ENCODE measurements around the gene XPR1.
"Not testable (repeated sequence)": the region's sequence is repeated elsewhere in the genome, so short reads cannot be mapped to it uniquely, and the experiment has no call there.

XPR1 gene

DNA sequence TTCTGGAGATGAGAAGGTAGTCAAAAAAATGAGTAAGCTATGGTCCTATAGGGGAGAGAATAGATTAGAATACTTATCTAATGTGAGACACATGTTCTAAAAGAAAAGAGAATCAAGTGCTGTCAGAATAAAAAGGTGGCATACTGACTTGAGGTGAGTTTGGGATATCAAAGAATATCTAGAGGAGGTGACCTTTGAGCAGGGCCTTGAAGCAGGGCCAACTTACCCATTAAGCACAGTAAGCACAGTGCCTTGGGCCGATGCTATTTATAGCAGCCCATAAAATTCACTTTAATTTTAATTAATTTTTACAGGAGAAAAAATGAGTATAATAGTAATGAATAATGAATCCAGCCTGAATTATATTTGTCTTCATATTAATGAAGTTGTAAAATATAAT, 92.2 kb downstream of the XPR1 start:
- DNase-seq, result no peak

DNA sequence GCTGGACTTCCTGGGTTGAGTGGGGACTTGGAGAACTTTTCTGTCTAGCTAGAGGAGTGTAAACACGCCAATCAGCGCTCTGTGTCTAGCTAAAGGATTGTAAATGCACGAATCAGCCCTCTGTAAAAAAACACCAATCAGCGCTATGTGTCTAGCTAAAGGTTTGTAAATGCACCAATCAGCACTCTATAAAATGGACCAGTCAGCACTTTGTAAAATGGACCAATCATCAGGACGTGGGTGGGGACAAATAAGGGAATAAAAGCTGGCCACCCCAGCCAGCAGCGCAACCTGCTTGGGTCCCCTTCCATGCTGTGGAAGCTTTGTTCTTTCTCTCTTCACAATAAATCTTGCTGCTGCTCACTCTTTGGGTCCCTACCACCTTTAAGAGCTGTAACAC, 94.2 kb downstream of the XPR1 start:
- not testable (repeated sequence) for DNase-seq

DNA sequence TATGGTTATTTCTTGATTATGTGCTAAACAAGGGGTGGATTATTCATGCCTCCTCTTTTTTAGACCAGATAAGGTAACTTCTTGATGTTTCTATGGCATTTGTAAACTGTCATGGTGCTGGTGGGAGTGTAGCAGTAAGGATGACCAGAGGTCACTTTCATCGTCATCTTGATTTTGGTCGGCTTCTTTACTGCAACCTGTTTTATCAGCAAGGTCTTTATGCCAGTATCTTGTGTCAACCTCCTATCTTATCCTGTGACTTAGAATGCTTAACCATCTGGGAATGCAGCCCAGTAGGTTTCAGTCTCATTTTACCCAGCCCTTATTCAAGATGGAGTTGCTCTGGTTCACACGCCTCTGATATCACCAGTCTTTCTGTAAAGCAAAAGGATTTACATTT, 95.9 kb downstream of the XPR1 start:
- DNase-seq, result not testable (repeated sequence)

DNA sequence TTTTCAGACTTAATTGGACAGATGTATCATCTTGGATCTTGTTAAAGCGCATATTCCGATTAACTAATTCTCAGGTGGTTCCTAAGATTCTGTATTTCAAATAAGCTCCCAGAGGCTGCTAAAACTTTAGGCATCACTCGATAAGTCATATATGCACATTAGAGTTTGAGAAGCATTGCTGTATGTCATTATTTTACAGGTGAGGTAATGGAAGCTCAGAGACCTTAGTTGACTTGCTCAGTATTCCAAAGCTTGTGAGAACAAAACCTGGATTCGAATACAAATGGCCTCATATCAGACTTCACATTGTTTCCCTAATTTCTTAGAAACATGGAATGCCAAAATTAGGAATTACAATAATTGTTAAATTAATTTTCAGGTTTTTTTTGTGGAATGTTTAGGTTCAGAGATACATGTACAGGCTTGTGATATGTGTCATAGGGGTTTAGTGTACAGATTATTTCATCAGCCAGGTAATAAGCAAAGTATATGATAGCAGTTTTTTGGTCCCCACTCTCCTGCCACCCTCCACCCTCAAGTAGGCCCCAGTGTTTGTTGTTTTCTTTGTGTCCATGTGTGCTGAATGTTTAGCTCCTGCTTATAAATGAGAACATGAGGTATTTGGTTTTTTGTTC, 96.8 kb downstream of the XPR1 start:
- no peak for DNase-seq

DNA sequence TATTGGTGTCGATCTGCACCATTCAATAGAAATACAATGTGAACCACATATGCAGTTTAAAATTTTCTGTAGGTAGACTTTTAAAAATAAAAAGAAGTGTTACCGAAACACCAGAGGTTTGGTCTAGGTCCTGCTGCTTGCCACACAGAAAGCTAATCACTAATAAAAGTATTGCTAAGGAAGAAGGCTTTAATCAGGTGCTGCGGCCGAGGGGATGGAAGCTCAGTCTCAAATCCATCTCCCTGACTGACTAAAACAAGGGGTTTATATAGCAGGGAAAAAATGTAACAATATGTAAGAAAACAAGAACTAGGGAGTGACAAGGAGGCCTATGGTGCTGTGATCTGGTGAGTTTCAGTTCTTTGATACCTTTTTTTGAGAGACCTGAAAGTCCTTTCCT, 99.3 kb downstream of the XPR1 start:
- no peak for DNase-seq

DNA sequence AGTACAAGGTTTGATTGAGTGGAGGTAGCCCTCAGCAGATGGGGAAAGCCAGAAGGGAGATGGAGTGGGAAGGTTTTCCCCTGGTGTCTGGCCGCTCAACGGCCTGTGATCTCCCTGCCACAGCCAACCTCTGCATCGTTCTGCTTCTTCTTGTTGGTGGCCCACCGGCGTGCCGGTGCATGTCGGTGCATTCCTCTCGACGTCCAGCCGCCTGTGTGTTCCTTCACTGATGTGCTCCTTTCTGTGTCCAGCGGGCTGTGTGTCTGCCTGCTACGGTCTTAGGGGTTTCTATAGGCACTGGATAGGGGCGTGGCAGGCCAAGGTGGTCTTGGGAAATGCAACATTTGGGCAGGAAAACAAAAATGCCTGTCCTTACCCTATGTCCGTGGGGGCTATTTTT, 101.0 kb downstream of the XPR1 start:
- no peak for DNase-seq

DNA sequence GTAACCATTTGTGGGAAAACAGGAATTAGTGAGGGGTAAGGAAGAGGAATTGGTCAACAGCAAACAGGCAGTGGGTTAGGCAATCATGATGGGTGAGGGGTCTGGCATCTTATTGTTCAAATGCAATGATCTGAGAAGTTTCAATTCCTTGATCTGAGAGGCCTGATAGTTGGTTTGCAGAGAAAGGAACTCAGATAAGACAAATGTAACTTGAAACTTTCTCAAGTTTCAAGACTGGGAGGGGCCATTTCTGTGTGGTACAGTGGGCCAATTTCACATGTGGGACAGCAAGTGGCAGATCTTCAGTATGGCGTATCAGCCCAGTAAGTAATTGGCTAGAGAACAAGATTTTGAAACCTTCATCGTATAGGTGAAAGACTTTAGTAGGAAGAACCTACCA, 102.5 kb downstream of the XPR1 start:
- no peak for DNase-seq

DNA sequence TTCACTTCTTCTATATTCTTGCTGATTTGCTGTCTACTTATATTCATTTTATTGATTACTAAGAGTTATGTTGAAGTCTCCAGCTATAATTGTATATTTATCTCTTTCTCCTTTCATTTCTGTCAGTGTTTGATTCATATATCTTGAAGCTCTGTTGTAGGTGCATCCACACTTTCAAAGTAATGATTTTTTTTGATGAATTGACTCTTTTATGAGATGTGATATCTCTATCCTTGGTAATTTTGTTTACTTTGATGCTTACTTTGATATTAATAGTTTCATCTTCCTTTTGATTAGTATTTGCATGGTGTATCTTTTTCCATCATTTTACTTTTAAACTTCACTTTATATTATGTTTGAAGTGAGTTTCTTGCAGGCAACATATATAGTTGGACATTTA, 110.8 kb downstream of the XPR1 start:
- no peak for DNase-seq

DNA sequence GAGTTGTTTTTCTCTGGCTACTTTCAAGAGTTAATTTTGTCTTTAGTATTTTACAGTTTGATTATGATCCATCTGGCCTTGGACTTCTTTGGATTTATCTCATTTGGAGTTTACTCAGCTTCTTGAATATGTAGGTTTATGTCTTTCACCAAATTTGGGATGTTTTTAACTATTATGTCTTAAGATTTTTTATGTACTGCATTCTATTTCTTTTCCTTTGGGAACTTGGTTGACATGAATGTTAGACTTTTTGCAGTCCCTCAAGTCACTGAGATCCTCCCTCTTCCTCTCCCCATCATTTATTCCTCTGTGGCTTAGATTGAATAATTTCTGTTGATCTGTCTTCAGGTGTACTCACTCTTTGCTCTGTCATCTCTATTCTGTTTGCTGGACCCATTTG, 112.0 kb downstream of the XPR1 start:
- no peak for DNase-seq

DNA sequence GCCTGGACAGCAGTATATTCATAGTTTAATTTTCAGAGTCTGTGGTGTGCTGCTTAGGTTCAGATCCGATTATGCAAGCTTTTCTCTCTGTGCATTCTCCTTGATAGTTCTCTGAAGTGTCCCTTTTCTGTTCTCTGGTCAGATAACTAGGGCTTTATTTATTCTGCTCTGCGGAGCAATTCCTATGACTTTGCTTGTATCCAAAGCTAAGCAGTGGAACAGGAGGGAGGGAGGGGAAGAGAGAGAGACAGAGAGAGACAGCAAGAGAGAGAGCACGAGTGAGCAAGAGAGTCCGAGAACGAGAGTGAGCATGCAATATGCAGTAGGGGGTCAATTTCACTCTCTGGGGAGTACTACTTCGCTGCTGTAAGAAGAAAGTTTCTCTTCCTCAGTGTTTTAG, 113.3 kb downstream of the XPR1 start:
- no peak for DNase-seq

DNA sequence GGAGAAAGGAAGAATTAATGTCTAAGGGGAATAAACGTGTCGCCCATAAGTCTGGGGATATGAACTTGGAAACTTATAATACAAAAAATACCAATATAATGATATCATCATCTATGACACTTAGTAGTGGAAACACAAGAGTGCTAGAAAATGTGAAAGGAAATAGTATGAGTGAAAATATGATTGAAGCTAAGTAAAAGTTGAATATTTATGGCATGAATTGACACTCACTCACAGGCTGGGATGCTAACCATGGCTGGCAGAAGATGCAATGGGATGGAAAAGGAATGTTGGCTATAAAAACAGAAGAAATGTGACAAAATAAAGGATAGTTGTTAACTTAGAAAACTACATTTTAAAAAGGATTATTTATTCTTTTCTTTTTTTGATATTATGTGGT, 120.1 kb downstream of the XPR1 start:
- no peak for DNase-seq

DNA sequence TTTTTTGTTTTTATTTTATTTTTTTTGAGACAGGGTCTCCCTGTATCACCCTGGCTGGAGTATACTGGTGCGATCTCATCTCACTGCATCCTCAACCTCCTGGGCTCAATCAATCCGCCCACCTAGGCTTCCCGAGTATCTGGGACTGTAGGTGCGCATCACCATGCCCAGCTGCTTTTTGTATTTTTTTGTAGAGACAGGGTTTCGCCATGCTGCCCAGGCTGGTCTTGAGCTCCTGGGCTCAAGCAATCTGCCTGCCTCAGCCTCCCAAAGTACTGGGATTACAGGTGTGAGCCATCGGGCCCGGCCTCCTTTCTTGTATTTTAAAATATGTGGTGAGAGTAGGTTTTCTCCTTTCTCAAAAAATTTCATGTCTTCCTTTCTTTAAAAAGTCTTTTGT, 122.6 kb downstream of the XPR1 start:
- no peak for DNase-seq

DNA sequence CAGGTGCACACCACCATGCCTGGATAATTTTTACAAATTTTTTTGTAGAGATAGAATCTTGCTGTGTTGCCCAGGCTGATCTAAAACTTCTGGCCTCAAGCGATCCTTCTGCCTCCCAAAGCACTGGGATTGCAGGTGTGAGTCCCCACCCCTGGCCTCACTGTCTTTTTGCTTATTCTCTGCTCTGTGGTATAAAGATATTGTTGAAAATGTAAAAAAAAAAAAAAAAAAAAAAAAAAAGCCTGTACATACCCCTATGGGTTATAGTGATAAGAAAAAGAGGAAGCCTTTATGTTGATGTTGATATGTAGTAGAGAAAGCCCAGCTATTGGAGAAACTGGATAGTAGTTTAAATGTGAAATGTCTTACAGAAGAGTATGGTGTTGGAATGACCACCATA, 125.8 kb downstream of the XPR1 start:
- DNase-seq, result no peak

DNA sequence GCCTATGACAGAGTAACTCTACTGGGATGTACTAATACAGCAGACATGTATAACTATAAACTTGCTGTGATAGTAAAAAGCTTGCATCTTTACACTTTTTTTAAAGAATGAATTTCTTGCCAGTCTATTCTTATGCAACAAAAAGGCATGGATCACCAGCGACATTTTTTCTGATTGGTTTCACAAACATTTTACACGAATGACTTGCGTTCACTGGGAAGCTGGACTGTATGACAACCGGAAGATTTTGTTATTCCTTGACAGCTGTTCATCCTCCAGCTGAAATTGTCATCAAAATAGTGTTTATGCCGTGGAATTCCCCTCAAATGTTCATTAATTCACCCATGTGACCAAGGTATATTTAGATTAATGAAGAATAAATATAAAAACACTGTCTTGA, 131.0 kb downstream of the XPR1 start:
- DNase-seq, result no peak

DNA sequence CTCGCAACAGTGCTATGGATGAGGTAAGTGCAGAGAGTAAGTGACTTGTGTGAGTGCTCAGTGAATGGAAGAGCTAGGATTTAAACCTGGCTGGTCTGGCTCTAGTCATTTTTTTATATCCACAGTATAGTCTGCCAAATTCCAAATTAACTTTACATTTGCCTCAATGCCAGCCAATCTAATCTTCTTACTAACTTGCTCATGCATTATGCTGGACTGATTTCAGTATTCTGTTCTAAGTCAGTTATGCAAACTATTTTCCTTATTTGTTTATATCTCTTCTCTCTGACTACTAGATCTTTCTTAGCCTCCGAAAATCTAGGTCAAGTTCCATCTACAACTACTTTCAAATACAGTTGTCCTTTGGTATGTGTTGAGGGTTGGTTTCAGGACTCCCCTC, 133.3 kb downstream of the XPR1 start:
- DNase-seq, result no peak

DNA sequence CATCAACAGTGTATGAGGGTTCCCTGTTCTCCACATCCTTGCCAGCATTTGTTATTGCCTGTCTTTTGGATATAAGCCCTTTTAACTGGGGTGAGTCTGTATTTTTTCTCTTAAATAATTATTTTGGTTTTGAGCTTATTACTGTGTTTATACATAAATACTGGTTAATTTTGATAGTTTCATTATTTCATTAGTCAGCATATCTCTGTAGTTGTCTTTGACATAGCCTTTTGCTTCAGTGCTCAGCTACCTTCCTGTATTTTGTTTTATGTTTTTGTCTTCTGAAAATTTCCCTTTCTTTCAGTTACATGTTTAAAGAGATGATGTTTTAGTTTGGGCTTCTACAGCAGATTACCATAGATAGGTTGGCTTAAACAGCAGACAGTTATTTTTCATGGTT, 138.1 kb downstream of the XPR1 start:
- no peak for DNase-seq

DNA sequence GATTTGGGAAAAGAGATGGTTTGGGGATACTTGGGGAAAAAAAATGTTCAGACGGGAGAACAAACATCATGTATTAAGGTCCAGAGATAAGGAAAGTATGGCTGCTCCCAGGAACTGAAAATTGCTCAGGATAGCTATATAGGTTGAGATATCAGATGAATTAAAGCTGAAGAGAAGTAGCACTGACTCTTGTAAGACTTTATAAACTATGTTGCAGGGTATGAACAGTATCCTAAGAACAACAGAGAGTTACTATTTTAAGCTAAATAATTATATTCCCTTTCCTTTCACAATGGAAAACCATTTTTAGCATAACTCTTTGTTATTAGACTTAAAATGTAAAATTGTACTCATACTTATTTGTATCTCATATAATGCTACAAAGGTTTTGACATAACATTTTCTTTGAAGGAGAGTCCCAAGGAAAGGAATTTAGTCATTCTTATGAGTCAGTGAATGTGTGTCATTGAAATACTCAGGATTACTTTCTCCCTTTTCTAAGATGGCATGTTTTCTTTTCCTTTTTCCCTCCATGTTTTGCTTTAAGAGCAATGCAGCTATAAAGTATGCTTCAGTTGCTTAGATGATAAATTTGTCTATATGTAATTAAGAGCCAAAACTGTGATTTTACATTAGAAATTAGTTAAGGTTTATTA, 141.5 kb downstream of the XPR1 start:
- DNase-seq, result no peak

DNA sequence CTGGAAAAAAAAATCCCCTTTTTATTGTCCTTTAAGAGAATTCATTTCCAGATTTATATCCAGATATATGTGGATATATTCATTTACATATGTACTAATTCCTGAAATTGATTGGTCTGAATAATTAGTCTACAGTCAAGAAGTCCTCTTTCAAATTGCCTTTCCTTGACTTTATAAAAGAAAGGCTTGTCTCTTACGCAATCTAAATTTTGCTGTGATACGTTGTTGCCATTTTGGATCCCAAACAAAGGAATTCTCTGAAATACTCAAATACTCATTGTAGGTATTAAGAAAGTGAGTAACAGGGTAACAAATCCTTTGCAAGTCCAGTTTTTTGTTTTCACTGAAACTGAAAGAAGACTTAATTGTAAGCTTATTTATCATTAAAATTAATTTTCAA, 144.0 kb downstream of the XPR1 start:
- DNase-seq, result no peak

DNA sequence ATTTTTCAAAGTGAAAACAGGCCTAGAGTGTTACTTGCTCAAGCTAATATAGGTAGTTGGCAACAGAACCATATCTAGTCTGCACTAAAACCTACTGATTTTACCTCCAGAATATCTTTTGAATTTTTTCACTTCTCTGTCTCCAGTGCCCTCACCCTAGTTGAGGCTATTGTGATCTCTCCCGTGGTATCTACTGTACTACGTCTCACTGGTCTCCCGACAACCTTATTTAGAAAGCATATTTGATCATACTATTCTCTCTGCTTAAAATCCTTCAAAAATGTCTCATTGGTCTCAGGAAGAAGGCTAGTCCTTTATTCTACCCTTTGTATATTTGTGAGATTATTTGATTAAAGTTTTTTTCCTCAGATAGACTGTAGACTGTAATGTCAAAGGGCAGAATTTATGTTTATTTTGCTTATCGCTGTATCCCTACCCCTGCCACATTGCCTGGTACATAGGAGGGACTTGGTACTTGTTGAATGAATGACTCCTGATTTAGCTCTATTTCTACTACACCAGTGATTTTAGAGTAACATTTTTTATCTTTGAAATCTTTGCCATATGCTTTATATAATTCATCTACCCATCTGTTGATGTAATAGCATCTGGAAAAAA, 145.4 kb downstream of the XPR1 start:
- DNase-seq, result no peak

DNA sequence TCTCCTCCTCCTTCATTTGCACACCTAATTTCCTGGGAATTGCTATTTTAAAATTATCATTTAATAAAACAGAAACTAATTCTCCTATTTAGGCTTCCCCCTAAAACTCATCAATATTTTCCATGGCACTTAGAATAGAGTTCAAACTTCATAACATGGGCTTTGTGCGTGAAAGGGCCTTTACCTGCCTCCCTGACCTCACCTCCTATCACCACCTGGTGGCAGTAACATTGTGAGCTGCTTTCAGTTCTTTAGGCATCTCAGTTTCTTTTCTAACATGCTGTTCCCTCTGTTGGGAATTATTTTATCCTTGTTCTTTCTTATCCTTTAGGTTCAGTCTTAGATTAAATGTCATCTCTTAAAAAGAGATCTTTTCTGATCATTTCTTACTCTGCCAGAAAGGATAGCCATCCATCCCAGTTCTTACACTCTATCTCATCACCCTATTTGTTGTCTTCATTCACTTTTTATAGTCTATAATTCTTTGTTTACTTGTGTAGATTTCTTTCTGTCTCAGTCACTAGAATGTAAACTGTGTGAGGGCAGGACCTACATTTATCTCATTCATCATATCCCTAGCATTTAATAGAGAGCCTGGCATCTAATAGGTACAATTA, 147.1 kb downstream of the XPR1 start:
- no peak for DNase-seq

DNA sequence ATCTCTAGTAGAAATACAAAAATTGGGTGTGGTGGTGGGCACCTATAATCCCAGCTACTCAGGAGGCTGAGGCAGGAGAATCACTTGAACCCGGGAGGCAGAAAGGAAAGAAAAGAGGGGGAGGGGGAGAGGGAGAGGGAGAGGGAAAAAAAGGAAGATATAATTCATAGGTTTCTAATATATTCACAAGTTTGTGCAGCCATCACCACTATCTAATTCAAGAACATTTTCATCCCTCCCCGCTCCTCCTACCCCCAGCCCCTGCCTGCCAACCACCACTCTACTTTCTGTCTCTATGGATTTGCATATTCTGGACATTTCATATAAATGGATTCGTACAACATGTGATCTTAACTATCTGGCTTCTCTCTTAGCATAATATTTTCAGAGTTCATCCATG, 147.8 kb downstream of the XPR1 start:
- no peak for DNase-seq

DNA sequence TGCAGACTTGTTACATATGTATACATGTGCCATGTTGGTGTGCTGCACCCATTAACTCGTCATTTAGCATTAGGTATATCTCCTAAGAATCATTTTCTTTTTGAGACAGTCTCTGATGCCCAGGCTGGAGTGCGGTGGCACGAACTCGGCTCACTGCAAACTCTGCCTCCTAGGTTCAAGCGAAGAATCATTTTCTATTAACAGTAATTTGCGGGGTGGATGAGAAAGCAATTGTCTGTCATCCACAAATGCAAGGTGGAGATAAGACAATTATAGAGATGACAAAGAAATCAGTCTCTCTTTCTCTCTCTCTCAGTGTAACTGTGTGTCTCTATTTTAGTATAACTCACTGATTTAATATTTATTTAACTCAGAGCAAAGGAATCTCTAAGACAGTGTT, 149.9 kb downstream of the XPR1 start:
- no peak for DNase-seq

DNA sequence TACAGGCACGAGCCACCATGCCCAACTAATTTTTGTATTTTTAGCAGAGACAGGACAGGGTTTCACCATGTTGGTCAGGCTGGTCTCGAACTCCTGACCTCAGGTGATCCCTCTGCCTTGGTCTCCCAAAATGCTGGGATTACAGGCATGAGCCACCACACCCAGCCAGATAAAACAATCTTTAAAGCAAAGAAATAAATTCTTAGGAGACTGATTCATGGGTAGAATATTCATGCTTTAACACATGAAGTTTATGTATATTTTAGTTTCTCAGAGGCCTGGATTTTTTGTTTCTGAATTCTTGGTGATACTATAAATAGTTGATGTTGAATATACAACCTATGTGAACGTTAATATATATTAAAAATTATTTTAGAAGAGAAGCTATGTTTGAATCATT, 153.5 kb downstream of the XPR1 start:
- no peak for DNase-seq

DNA sequence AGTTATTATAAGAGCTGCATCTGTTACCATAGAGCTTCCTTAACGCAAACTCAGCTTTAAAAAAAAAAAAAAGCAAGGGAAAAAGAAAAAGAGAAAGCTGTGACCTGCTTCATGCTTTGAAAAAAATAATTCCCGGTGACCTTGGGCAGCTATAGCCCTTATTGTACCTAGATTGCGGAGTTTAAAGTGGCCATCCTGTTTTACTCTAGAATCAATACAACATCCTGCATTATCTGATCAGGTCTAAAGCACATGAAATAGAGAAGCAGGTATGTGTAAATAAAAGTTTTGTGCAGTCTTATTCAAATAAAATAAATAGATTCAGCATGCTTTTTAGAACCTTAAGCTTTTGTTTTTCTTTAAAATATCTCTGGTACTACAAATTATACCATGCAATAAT, 154.1 kb downstream of the XPR1 start:
- no peak for DNase-seq

Measured in inflammatory macrophage treated with lipopolysaccharide for 4 hours (primary cell).